ENCODE results near the gene PLEKHA6. TPM values are rescaled to one million over a fixed set of nuclear protein-coding genes. Genes with fewer than 3 reads are reported as not detected.

Gene PLEKHA6
- total and polyA plus RNA-seq, 2 experiments from 2014 or later = 2.8 to 6.2 TPM

DNA sequence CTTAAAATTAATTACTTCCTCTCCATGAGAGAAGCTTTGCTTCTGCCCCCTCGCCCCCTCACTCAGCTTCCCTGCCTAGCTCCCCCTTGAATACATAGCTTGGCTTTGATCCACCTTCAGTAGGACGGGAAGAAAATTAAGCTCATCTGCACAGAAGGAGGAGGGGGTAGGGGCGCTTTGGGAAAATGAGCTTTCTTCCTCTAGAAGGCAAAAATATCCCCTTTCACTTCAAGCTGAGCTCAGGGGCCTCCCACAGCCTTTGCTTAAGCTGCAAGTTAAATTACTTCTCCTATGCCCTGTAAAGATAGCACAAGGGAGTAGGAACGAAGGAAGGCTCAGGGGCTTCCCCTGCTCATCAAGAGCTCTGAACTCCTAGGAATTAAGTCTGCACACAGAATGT is 80.8 kb downstream of the PLEKHA6 start:
- Mint-ChIP-seq H3K4me3 (no peak overlapping the region), H3K4me1 (peaks cover 24% of the 10 kb centered on the region), H3K27ac (no peak overlapping the region), H3K9me3 (peaks cover 4% of the 10 kb centered on the region; the same call in 2 of the 3 replicates), H3K36me3 (ENCODE audit: low read depth) (peaks cover 26% of the 10 kb centered on the region), H3K27me3 (ENCODE audit: insufficient read depth, low read depth, poor library complexity) (peaks cover 6% of the 10 kb centered on the region)
- Histone ChIP-seq H3F3A (replicated peaks; ENCODE audit: low read depth) (no peaks in the 10 kb centered on the region), H3K4me3 (no peak overlapping the region), H3K4me1 (ENCODE audit: insufficient read depth) (0 out of 2 replicates have a peak, but pooled peaks cover 2% of the 10 kb centered on the region), H3K27me3 (ENCODE audit: insufficient read depth) (no peaks in the 10 kb centered on the region), H3K27ac (ENCODE audit: low read depth) (no peak overlapping the region), H3K4me2 (no peak overlapping the region), H3K79me2 (replicated peaks; ENCODE audit: insufficient read depth) (no peaks in the 10 kb centered on the region), H2AFZ (no peak overlapping the region), H4K20me1 (replicated peaks; ENCODE audit: insufficient read depth) (no peaks in the 10 kb centered on the region), H3K36me3 (ENCODE audit: insufficient read depth) (no peaks in the 10 kb centered on the region), H3K9me2 (ENCODE audit: insufficient read depth) (no peaks in the 10 kb centered on the region)
- ATAC-seq (no peak; the same call in 2 of the 3 replicates), DNase-seq (ENCODE audit: low spot score) (no peak)
- TF ChIP-seq, protein P1, sequence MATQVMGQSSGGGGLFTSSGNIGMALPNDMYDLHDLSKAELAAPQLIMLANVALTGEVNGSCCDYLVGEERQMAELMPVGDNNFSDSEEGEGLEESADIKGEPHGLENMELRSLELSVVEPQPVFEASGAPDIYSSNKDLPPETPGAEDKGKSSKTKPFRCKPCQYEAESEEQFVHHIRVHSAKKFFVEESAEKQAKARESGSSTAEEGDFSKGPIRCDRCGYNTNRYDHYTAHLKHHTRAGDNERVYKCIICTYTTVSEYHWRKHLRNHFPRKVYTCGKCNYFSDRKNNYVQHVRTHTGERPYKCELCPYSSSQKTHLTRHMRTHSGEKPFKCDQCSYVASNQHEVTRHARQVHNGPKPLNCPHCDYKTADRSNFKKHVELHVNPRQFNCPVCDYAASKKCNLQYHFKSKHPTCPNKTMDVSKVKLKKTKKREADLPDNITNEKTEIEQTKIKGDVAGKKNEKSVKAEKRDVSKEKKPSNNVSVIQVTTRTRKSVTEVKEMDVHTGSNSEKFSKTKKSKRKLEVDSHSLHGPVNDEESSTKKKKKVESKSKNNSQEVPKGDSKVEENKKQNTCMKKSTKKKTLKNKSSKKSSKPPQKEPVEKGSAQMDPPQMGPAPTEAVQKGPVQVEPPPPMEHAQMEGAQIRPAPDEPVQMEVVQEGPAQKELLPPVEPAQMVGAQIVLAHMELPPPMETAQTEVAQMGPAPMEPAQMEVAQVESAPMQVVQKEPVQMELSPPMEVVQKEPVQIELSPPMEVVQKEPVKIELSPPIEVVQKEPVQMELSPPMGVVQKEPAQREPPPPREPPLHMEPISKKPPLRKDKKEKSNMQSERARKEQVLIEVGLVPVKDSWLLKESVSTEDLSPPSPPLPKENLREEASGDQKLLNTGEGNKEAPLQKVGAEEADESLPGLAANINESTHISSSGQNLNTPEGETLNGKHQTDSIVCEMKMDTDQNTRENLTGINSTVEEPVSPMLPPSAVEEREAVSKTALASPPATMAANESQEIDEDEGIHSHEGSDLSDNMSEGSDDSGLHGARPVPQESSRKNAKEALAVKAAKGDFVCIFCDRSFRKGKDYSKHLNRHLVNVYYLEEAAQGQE (IDR thresholded peaks at IDR 0.05; ENCODE audit: unreplicated experiment) = no peak
- TF ChIP-seq, protein P2, sequence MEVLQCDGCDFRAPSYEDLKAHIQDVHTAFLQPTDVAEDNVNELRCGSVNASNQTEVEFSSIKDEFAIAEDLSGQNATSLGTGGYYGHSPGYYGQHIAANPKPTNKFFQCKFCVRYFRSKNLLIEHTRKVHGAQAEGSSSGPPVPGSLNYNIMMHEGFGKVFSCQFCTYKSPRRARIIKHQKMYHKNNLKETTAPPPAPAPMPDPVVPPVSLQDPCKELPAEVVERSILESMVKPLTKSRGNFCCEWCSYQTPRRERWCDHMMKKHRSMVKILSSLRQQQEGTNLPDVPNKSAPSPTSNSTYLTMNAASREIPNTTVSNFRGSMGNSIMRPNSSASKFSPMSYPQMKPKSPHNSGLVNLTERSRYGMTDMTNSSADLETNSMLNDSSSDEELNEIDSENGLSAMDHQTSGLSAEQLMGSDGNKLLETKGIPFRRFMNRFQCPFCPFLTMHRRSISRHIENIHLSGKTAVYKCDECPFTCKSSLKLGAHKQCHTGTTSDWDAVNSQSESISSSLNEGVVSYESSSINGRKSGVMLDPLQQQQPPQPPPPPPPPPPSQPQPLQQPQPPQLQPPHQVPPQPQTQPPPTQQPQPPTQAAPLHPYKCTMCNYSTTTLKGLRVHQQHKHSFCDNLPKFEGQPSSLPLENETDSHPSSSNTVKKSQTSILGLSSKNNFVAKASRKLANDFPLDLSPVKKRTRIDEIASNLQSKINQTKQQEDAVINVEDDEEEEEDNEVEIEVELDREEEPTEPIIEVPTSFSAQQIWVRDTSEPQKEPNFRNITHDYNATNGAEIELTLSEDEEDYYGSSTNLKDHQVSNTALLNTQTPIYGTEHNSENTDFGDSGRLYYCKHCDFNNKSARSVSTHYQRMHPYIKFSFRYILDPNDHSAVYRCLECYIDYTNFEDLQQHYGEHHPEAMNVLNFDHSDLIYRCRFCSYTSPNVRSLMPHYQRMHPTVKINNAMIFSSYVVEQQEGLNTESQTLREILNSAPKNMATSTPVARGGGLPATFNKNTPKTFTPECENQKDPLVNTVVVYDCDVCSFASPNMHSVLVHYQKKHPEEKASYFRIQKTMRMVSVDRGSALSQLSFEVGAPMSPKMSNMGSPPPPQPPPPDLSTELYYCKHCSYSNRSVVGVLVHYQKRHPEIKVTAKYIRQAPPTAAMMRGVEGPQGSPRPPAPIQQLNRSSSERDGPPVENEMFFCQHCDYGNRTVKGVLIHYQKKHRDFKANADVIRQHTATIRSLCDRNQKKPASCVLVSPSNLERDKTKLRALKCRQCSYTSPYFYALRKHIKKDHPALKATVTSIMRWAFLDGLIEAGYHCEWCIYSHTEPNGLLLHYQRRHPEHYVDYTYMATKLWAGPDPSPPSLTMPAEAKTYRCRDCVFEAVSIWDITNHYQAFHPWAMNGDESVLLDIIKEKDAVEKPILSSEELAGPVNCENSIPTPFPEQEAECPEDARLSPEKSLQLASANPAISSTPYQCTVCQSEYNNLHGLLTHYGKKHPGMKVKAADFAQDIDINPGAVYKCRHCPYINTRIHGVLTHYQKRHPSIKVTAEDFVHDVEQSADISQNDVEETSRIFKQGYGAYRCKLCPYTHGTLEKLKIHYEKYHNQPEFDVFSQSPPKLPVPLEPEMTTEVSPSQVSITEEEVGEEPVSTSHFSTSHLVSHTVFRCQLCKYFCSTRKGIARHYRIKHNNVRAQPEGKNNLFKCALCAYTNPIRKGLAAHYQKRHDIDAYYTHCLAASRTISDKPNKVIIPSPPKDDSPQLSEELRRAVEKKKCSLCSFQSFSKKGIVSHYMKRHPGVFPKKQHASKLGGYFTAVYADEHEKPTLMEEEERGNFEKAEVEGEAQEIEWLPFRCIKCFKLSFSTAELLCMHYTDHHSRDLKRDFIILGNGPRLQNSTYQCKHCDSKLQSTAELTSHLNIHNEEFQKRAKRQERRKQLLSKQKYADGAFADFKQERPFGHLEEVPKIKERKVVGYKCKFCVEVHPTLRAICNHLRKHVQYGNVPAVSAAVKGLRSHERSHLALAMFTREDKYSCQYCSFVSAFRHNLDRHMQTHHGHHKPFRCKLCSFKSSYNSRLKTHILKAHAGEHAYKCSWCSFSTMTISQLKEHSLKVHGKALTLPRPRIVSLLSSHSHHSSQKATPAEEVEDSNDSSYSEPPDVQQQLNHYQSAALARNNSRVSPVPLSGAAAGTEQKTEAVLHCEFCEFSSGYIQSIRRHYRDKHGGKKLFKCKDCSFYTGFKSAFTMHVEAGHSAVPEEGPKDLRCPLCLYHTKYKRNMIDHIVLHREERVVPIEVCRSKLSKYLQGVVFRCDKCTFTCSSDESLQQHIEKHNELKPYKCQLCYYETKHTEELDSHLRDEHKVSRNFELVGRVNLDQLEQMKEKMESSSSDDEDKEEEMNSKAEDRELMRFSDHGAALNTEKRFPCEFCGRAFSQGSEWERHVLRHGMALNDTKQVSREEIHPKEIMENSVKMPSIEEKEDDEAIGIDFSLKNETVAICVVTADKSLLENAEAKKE (CRISPR knock-in tag; IDR thresholded peaks at IDR 0.05) = no peak
- no peak for TF ChIP-seq NANOG (IDR thresholded peaks at IDR 0.05; ENCODE audit: borderline replicate concordance)
- TF ChIP-seq EZH2phosphoT487 (IDR thresholded peaks at IDR 0.05; ENCODE audit: unreplicated experiment) = no peak
- TF ChIP-seq JUNB (IDR thresholded peaks at IDR 0.05; ENCODE audit: unreplicated experiment) = no peak
- no peak for TF ChIP-seq CREB1 (CRISPR knock-in tag; IDR thresholded peaks at IDR 0.05; ENCODE audit: low read depth)
- TF ChIP-seq, protein P3, sequence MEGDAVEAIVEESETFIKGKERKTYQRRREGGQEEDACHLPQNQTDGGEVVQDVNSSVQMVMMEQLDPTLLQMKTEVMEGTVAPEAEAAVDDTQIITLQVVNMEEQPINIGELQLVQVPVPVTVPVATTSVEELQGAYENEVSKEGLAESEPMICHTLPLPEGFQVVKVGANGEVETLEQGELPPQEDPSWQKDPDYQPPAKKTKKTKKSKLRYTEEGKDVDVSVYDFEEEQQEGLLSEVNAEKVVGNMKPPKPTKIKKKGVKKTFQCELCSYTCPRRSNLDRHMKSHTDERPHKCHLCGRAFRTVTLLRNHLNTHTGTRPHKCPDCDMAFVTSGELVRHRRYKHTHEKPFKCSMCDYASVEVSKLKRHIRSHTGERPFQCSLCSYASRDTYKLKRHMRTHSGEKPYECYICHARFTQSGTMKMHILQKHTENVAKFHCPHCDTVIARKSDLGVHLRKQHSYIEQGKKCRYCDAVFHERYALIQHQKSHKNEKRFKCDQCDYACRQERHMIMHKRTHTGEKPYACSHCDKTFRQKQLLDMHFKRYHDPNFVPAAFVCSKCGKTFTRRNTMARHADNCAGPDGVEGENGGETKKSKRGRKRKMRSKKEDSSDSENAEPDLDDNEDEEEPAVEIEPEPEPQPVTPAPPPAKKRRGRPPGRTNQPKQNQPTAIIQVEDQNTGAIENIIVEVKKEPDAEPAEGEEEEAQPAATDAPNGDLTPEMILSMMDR (conservative IDR thresholded peaks at IDR 0.05; ENCODE audit: low read depth in 2 of 2) = no peak

Measured in GM23338 (cell line).